Measurements from ENCODE around the gene AUTS2.

AUTS2 gene

GRCh38 chr7:70036695-70037094 lies 438.4 kb downstream of the AUTS2 start:
- Mint-ChIP-seq H3K27ac (no peak overlapping the region), H3K4me3 (no peak overlapping the region), H3K27me3 (ENCODE audit: low read depth) (no peaks in the 10 kb centered on the region), H3K36me3 (ENCODE audit: low read depth) (no peaks in the 10 kb centered on the region), H3K9me3 (no peaks in the 10 kb centered on the region), H3K4me1 (ENCODE audit: low read depth) (no peaks in the 10 kb centered on the region)
- no peak for DNase-seq (ENCODE audit: low spot score)

DNA sequence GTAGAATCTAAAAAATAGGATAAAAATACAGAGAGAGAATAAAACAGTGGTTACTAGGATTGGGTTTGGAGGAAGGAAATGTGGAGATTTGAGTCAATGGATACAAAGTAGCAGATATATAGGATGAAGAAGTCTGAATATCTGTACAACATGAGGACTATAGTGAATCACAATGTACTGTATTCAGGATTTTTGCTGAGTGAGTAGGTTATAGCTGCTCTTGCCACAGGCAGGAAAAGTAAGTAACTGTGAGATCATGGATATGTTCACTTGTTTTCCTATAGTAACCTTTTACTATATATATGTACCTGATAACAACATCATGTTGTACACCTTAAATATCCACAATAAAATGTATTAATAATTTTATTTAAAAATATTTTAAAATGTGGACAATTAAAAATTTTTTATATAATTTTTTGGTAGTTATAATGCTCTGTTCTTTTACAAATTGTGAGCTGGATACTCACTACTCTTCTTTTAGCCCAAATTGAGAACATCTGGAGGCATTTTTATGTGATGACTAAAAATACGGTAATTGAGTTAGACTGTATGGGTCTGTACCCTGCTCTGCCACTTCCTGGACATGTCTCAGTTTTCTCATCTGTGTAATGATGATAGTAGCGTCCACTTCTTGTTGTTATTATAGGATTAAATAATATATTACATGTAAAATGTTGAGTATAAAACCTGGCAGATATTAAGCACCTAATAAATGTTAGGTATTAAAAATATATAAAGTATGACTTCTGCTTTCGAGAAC lies 439.1 kb downstream of the AUTS2 start:
- no peak overlapping the region for H3K27ac Mint-ChIP-seq
- no peaks in the 10 kb centered on the region for H3K36me3 Mint-ChIP-seq (ENCODE audit: low read depth)
- no peaks in the 10 kb centered on the region for H3K4me1 Mint-ChIP-seq (ENCODE audit: low read depth)
- H3K9me3 Mint-ChIP-seq = no peaks in the 10 kb centered on the region
- no peak overlapping the region for H3K4me3 Mint-ChIP-seq
- no peaks in the 10 kb centered on the region for H3K27me3 Mint-ChIP-seq (ENCODE audit: low read depth)
- DNase-seq (ENCODE audit: low spot score) = no peak

GRCh38 chr7:70040051-70040450 lies 441.8 kb downstream of the AUTS2 start:
- Mint-ChIP-seq H3K27me3 (ENCODE audit: low read depth) (no peaks in the 10 kb centered on the region), H3K27ac (no peak overlapping the region), H3K4me1 (ENCODE audit: low read depth) (no peaks in the 10 kb centered on the region), H3K4me3 (no peak overlapping the region), H3K36me3 (ENCODE audit: low read depth) (no peaks in the 10 kb centered on the region), H3K9me3 (no peaks in the 10 kb centered on the region)
- DNase-seq (ENCODE audit: low spot score) = no peak

- no peaks in the 10 kb centered on the region for H3K36me3 Mint-ChIP-seq (ENCODE audit: low read depth)
- H3K27ac Mint-ChIP-seq = no peak overlapping the region
- no peaks in the 10 kb centered on the region for H3K27me3 Mint-ChIP-seq (ENCODE audit: low read depth)
- DNase-seq (ENCODE audit: low spot score) = no peak
- no peaks in the 10 kb centered on the region for H3K9me3 Mint-ChIP-seq
- H3K4me1 Mint-ChIP-seq (ENCODE audit: low read depth) = no peaks in the 10 kb centered on the region
- H3K4me3 Mint-ChIP-seq = no peak overlapping the region
These were observed 442.9 kb downstream of the AUTS2 start for GRCh38 chr7:70040970-70041766.

DNA sequence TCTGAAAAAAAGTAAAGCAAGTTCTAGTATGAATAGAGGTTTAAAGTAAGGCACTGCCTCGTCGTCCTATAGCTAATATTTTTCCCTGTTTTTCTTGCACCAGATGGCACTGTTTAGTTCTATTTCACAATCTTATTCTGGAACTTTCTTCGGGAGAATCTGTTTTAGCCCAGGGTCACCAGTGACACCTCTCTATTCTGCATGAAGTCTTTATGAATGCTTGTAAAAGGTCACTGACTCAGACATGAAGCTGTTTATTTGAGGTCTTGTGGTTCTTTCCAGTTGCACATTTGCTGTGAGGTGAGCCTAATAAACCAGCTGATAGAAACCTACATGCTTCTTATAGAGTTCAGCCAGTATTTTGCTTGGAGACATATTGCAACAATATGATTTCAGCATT lies 444.3 kb downstream of the AUTS2 start:
- H3K4me3 Mint-ChIP-seq = no peak overlapping the region
- H3K36me3 Mint-ChIP-seq (ENCODE audit: low read depth) = no peaks in the 10 kb centered on the region
- H3K4me1 Mint-ChIP-seq (ENCODE audit: low read depth) = no peaks in the 10 kb centered on the region
- H3K27ac Mint-ChIP-seq = no peak overlapping the region
- no peak for DNase-seq (ENCODE audit: low spot score)
- no peaks in the 10 kb centered on the region for H3K27me3 Mint-ChIP-seq (ENCODE audit: low read depth)
- no peaks in the 10 kb centered on the region for H3K9me3 Mint-ChIP-seq

- H3K27ac Mint-ChIP-seq = no peak overlapping the region
- H3K9me3 Mint-ChIP-seq = no peaks in the 10 kb centered on the region
- H3K4me3 Mint-ChIP-seq = no peak overlapping the region
- DNase-seq (ENCODE audit: low spot score) = no peak
- H3K36me3 Mint-ChIP-seq (ENCODE audit: low read depth) = no peaks in the 10 kb centered on the region
- no peaks in the 10 kb centered on the region for H3K27me3 Mint-ChIP-seq (ENCODE audit: low read depth)
- H3K4me1 Mint-ChIP-seq (ENCODE audit: low read depth) = no peaks in the 10 kb centered on the region
These were observed 444.8 kb downstream of the AUTS2 start for GRCh38 chr7:70043015-70043538.

DNA sequence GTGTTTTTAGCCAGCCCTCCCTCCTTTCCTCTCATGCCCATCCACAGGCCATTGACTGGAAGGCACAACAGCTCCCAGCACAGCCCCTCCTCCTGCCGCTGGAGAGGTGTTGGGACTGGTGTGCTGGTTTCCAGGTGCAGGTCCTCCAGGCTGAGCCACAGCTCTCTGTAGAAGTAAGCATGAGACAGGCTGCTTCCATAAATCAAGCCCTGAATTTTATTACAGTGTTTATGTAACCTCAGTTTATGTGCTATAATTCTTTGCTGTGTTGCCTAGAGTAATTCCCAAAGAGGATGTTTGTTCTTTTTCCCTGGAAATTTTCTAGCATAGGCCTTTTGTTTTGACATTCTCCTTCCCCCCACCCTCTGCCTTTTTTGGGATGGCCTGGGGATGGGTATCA lies 445.8 kb downstream of the AUTS2 start:
- Mint-ChIP-seq H3K36me3 (ENCODE audit: low read depth) (no peaks in the 10 kb centered on the region), H3K4me1 (ENCODE audit: low read depth) (no peaks in the 10 kb centered on the region), H3K27me3 (ENCODE audit: low read depth) (no peaks in the 10 kb centered on the region), H3K9me3 (no peaks in the 10 kb centered on the region), H3K27ac (no peak overlapping the region), H3K4me3 (no peak overlapping the region)
- DNase-seq (ENCODE audit: low spot score) = no peak

- no peaks in the 10 kb centered on the region for H3K9me3 Mint-ChIP-seq
- no peaks in the 10 kb centered on the region for H3K4me1 Mint-ChIP-seq (ENCODE audit: low read depth)
- no peak overlapping the region for H3K27ac Mint-ChIP-seq
- no peak for DNase-seq (ENCODE audit: low spot score)
- H3K4me3 Mint-ChIP-seq = no peak overlapping the region
- H3K36me3 Mint-ChIP-seq (ENCODE audit: low read depth) = no peaks in the 10 kb centered on the region
- H3K27me3 Mint-ChIP-seq (ENCODE audit: low read depth) = no peaks in the 10 kb centered on the region
These were observed 446.2 kb downstream of the AUTS2 start for GRCh38 chr7:70044525-70044924.

- H3K4me3 Mint-ChIP-seq = no peak overlapping the region
- no peaks in the 10 kb centered on the region for H3K9me3 Mint-ChIP-seq
- H3K27ac Mint-ChIP-seq = no peak overlapping the region
- H3K27me3 Mint-ChIP-seq (ENCODE audit: low read depth) = no peaks in the 10 kb centered on the region
- no peaks in the 10 kb centered on the region for H3K4me1 Mint-ChIP-seq (ENCODE audit: low read depth)
- H3K36me3 Mint-ChIP-seq (ENCODE audit: low read depth) = no peaks in the 10 kb centered on the region
- no peak for DNase-seq (ENCODE audit: low spot score)
These were observed 446.7 kb downstream of the AUTS2 start for GRCh38 chr7:70044981-70045380.

DNA sequence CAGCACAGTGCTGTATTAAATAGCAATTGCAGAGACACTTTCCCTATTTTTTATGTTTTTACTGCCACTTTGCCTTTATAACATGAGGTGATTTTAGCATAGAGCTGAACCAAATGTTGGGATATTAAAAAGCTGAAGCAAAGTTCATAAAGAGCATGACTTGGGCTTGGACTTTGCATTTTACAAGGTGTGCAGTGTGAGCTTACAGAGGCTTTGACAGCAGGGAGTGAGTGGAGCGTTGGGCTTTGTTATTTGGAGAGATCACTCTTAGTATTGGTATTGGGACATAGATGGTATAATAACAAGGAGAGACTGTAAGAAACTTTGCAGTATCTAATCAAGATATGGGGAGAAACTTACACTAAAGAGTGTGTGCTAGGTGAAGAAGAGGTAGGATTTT lies 449.1 kb downstream of the AUTS2 start:
- Mint-ChIP-seq H3K4me3 (no peak overlapping the region), H3K9me3 (no peaks in the 10 kb centered on the region), H3K4me1 (ENCODE audit: low read depth) (no peaks in the 10 kb centered on the region), H3K27me3 (ENCODE audit: low read depth) (no peaks in the 10 kb centered on the region), H3K36me3 (ENCODE audit: low read depth) (no peaks in the 10 kb centered on the region), H3K27ac (no peak overlapping the region)
- DNase-seq (ENCODE audit: low spot score) = no peak

GRCh38 chr7:70047891-70048448 lies 449.7 kb downstream of the AUTS2 start:
- Mint-ChIP-seq H3K4me1 (ENCODE audit: low read depth) (no peaks in the 10 kb centered on the region), H3K27me3 (ENCODE audit: low read depth) (no peaks in the 10 kb centered on the region), H3K27ac (no peak overlapping the region), H3K36me3 (ENCODE audit: low read depth) (no peaks in the 10 kb centered on the region), H3K4me3 (no peak overlapping the region), H3K9me3 (no peaks in the 10 kb centered on the region)
- DNase-seq (ENCODE audit: low spot score) = no peak

- Mint-ChIP-seq H3K4me3 (no peak overlapping the region), H3K9me3 (no peaks in the 10 kb centered on the region), H3K27me3 (ENCODE audit: low read depth) (no peaks in the 10 kb centered on the region), H3K27ac (no peak overlapping the region), H3K4me1 (ENCODE audit: low read depth) (no peaks in the 10 kb centered on the region), H3K36me3 (ENCODE audit: low read depth) (no peaks in the 10 kb centered on the region)
- DNase-seq (ENCODE audit: low spot score) = no peak
These were observed 453.5 kb downstream of the AUTS2 start for GRCh38 chr7:70051726-70052125.

DNA sequence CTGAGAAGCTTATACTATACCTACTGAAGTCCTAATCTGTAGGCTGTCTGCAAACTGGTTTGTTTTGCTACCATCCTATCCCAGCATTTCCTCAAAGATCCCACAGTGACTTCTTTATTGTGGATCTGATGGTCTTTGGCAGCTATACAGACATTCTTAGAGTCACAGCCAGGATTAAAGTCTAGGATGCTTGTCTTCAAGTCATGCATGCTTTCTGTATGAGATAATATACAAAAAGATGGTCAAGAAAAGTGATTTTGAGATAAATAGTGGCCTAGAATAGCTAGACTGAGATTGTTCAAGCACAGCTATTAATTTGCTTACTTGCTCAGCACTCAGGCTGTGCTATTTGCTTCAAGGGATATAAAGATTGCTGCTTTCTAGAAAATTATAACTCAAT lies 454.4 kb downstream of the AUTS2 start:
- no peak overlapping the region for H3K4me3 Mint-ChIP-seq
- no peaks in the 10 kb centered on the region for H3K9me3 Mint-ChIP-seq
- no peak for DNase-seq (ENCODE audit: low spot score)
- H3K27me3 Mint-ChIP-seq (ENCODE audit: low read depth) = no peaks in the 10 kb centered on the region
- no peak overlapping the region for H3K27ac Mint-ChIP-seq
- no peaks in the 10 kb centered on the region for H3K4me1 Mint-ChIP-seq (ENCODE audit: low read depth)
- no peaks in the 10 kb centered on the region for H3K36me3 Mint-ChIP-seq (ENCODE audit: low read depth)

GRCh38 chr7:70053421-70053820 lies 455.1 kb downstream of the AUTS2 start:
- Mint-ChIP-seq H3K27ac (no peak overlapping the region), H3K36me3 (ENCODE audit: low read depth) (no peaks in the 10 kb centered on the region), H3K27me3 (ENCODE audit: low read depth) (no peaks in the 10 kb centered on the region), H3K4me3 (no peak overlapping the region), H3K9me3 (no peaks in the 10 kb centered on the region), H3K4me1 (ENCODE audit: low read depth) (no peaks in the 10 kb centered on the region)
- DNase-seq (ENCODE audit: low spot score) = no peak

Measured in T-helper 2 cell treated with Interferon-gamma antibody and Interleukin-4, amounts not matched to agents 5 μg/mL and 100 μg/mL, for 36 hours (primary cell).